ENCODE measurements around the gene RXRB. TPM values are rescaled to one million over a fixed set of nuclear protein-coding genes. Genes with fewer than 3 reads are reported as not detected.

The RXRB gene
- total RNA-seq, 1 donor from 2014 or later: 46.6 TPM

- Mint-ChIP-seq H3K4me3 (peak overlapping the region; percentile 89), H3K27ac (peak overlapping the region; percentile 96), H3K36me3 (ENCODE audit: low read depth) (peaks cover 47% of the 10 kb centered on the region), H3K27me3 (peaks cover 1% of the 10 kb centered on the region), H3K9me3 (no peaks in the 10 kb centered on the region), H3K4me1 (peaks cover 52% of the 10 kb centered on the region)
- DNase-seq: no peak
- intact Hi-C loops (cut with micrococcal nuclease): loop anchor here (10.0 kb wide), 2 partner anchors 1032 to 1472 kb away; partner anchors contain the start of genes AGPAT1, CLIC1 and RNF5
Measured at GRCh38 chr6:33206864-33207551, 6.5 kb upstream of the RXRB start.

GRCh38 chr6:33206027-33206863 lies 5.8 kb upstream of the RXRB start:
- Mint-ChIP-seq H3K27ac (peak overlapping the region; percentile 97), H3K36me3 (ENCODE audit: low read depth) (peaks cover 49% of the 10 kb centered on the region), H3K4me3 (peak overlapping the region; percentile 100), H3K4me1 (peaks cover 58% of the 10 kb centered on the region), H3K27me3 (no peaks in the 10 kb centered on the region), H3K9me3 (no peaks in the 10 kb centered on the region)
- intact Hi-C loops (cut with micrococcal nuclease): loop anchor here (10.0 kb wide), 2 partner anchors 1031 to 1471 kb away; partner anchors contain the start of genes AGPAT1, CLIC1 and RNF5
- DNase-seq: no peak

GRCh38 chr6:33205191-33206026 lies 4.9 kb upstream of the RXRB start:
- Mint-ChIP-seq H3K27ac (peak overlapping the region; percentile 97), H3K27me3 (no peaks in the 10 kb centered on the region), H3K4me1 (peaks cover 62% of the 10 kb centered on the region), H3K36me3 (ENCODE audit: low read depth) (peaks cover 52% of the 10 kb centered on the region), H3K9me3 (no peaks in the 10 kb centered on the region), H3K4me3 (peak overlapping the region; percentile 100)
- intact Hi-C loops (cut with micrococcal nuclease): loop anchor here (1.0 to 10.0 kb wide), 5 partner anchors 44 to 1471 kb away; partner anchors contain the start of genes AGPAT1, CLIC1, PSMB8 and RNF5
- DNase-seq: peak; percentile 74

- Mint-ChIP-seq H3K27ac (peak within 1 kb of the TSS; percentile 97), H3K36me3 (ENCODE audit: low read depth) (peaks cover 47% of the 10 kb centered on the region), H3K4me3 (peak within 1 kb of the TSS; percentile 100), H3K9me3 (no peaks in the 10 kb centered on the region), H3K27me3 (no peaks in the 10 kb centered on the region), H3K4me1 (peaks cover 61% of the 10 kb centered on the region)
- peak; percentile 97 for DNase-seq
- intact Hi-C loops (cut with micrococcal nuclease): loop anchor here (1.0 to 10.0 kb wide), 7 partner anchors 45 to 1470 kb away; partner anchors contain the start of genes AGPAT1, CLIC1, PSMB8 and RNF5
Measured at GRCh38 chr6:33204415-33205190, 4.1 kb upstream of the RXRB start, which contains the start of gene HSD17B8. HSD17B8 (plus strand) TSS chr6:33204655; CDS start chr6:33204669, 14 bp downstream.

- intact Hi-C loops (cut with micrococcal nuclease): loop anchor here (1.0 to 10.0 kb wide), 6 partner anchors 82 to 1469 kb away; partner anchors contain the start of genes AGPAT1, CLIC1, PSMB8 and RNF5
- Mint-ChIP-seq H3K36me3 (ENCODE audit: low read depth) (peaks cover 43% of the 10 kb centered on the region), H3K4me3 (peak overlapping the region; percentile 100), H3K4me1 (peaks cover 60% of the 10 kb centered on the region), H3K27me3 (no peaks in the 10 kb centered on the region), H3K27ac (peak overlapping the region; percentile 23), H3K9me3 (no peaks in the 10 kb centered on the region)
- DNase-seq: no peak
Measured at GRCh38 chr6:33204165-33204414, 3.6 kb upstream of the RXRB start.

GRCh38 chr6:33203443-33204164 lies 3.1 kb upstream of the RXRB start:
- intact Hi-C loops (cut with micrococcal nuclease): loop anchor here (1.0 to 10.0 kb wide), 6 partner anchors 81 to 1469 kb away; partner anchors contain the start of genes AGPAT1, CLIC1, PSMB8 and RNF5
- no peak for DNase-seq
- no peaks in the 10 kb centered on the region for H3K27me3 Mint-ChIP-seq
- H3K27ac Mint-ChIP-seq: peak overlapping the region; percentile 23
- no peaks in the 10 kb centered on the region for H3K9me3 Mint-ChIP-seq
- H3K4me3 Mint-ChIP-seq: peak overlapping the region; percentile 100
- H3K36me3 Mint-ChIP-seq (ENCODE audit: low read depth): peaks cover 43% of the 10 kb centered on the region
- H3K4me1 Mint-ChIP-seq: peaks cover 60% of the 10 kb centered on the region

GRCh38 chr6:33202799-33203198 lies 2.3 kb upstream of the RXRB start:
- Mint-ChIP-seq H3K27me3 (no peaks in the 10 kb centered on the region), H3K36me3 (ENCODE audit: low read depth) (peaks cover 48% of the 10 kb centered on the region), H3K4me1 (peaks cover 66% of the 10 kb centered on the region), H3K9me3 (no peaks in the 10 kb centered on the region), H3K4me3 (peak overlapping the region; percentile 100), H3K27ac (no peak overlapping the region)
- intact Hi-C loops (cut with micrococcal nuclease): loop anchor here (5.0 to 10.0 kb wide), 3 partner anchors 80 to 1468 kb away; partner anchors contain the start of genes AGPAT1, CLIC1 and RNF5
- DNase-seq: no peak

- Mint-ChIP-seq H3K36me3 (ENCODE audit: low read depth) (peaks cover 54% of the 10 kb centered on the region), H3K27me3 (no peaks in the 10 kb centered on the region), H3K27ac (peak overlapping the region; percentile 97), H3K9me3 (no peaks in the 10 kb centered on the region), H3K4me1 (peaks cover 72% of the 10 kb centered on the region), H3K4me3 (peak overlapping the region; percentile 100)
- no peak for DNase-seq
- intact Hi-C loops (cut with micrococcal nuclease): loop anchor here (2.0 to 10.0 kb wide), 4 partner anchors 80 to 1549 kb away; partner anchors contain the start of genes AGPAT1, BAG6, CLIC1 and RNF5
Measured at GRCh38 chr6:33201935-33202334, 1.5 kb upstream of the RXRB start.

GRCh38 chr6:33201147-33201545 lies 681 bp upstream of the RXRB start:
- peak overlapping the region; percentile 97 for H3K27ac Mint-ChIP-seq
- no peaks in the 10 kb centered on the region for H3K9me3 Mint-ChIP-seq
- intact Hi-C loops (cut with micrococcal nuclease): loop anchor here (2.0 to 10.0 kb wide), 4 partner anchors 79 to 1548 kb away; partner anchors contain the start of genes AGPAT1, BAG6, CLIC1 and RNF5
- H3K27me3 Mint-ChIP-seq: no peaks in the 10 kb centered on the region
- peaks cover 58% of the 10 kb centered on the region for H3K36me3 Mint-ChIP-seq (ENCODE audit: low read depth)
- DNase-seq: no peak
- H3K4me3 Mint-ChIP-seq: peak overlapping the region; percentile 100
- peaks cover 68% of the 10 kb centered on the region for H3K4me1 Mint-ChIP-seq

- H3K9me3 Mint-ChIP-seq: no peaks in the 10 kb centered on the region
- intact Hi-C loops (cut with micrococcal nuclease): loop anchor here (1.0 to 10.0 kb wide), 9 partner anchors 50 to 1547 kb away; partner anchors contain the start of genes AGPAT1, BAG6, CLIC1 and CUTA
- peak overlapping the region; percentile 97 for H3K27ac Mint-ChIP-seq
- H3K27me3 Mint-ChIP-seq: no peaks in the 10 kb centered on the region
- H3K36me3 Mint-ChIP-seq (ENCODE audit: low read depth): peaks cover 71% of the 10 kb centered on the region
- H3K4me1 Mint-ChIP-seq: peaks cover 56% of the 10 kb centered on the region
- H3K4me3 Mint-ChIP-seq: peak overlapping the region; percentile 100
- peak; percentile 95 for DNase-seq
Measured at GRCh38 chr6:33199687-33200218, 712 bp downstream of the RXRB start.

- DNase-seq: no peak
- H3K4me3 Mint-ChIP-seq: peak overlapping the region; percentile 100
- no peaks in the 10 kb centered on the region for H3K27me3 Mint-ChIP-seq
- peaks cover 74% of the 10 kb centered on the region for H3K36me3 Mint-ChIP-seq (ENCODE audit: low read depth)
- intact Hi-C loops (cut with micrococcal nuclease): no loop called here
- H3K9me3 Mint-ChIP-seq: no peaks in the 10 kb centered on the region
- peaks cover 52% of the 10 kb centered on the region for H3K4me1 Mint-ChIP-seq
- peak overlapping the region; percentile 97 for H3K27ac Mint-ChIP-seq
Measured at GRCh38 chr6:33198853-33199436, 1.5 kb downstream of the RXRB start.

All from activated CD4-positive, alpha-beta T cell treated with anti-CD3 and anti-CD28 coated beads, Interleukin-2, amount 10 ng/mL, durations not matched to agents 24 days and 14 days (primary cell).